Neural progenitor cell (in vitro differentiated cells): Measurements from ENCODE around the gene MMP28. TPM values are rescaled to one million over a fixed set of nuclear protein-coding genes. Genes with fewer than 3 reads are reported as not detected.

Source experiments
- DNase-seq: peaks from one replicate; pipeline ENCODE4 v3.0.0-alpha.2; 2016; ENCODE audit warnings: low spot score
- H2AFZ ChIP-seq: fragments of 200-600 bp; sonication (generic); replicated peaks from 2 replicates; pipeline ENCODE4 v1.6.1; 2016; ENCODE audit warnings: antibody characterized with exemption
- H3F3A ChIP-seq: fragments of 200-600 bp; sonication (generic); 2 replicates; pipeline ENCODE4 v1.6.1; 2016; ENCODE audit warnings: antibody characterized with exemption, low read depth
- H3K27ac ChIP-seq: fragments of 200-600 bp; sonication (generic); 2 replicates; pipeline ENCODE4 v1.5.1; 2016; ENCODE audit warnings: mild to moderate bottlenecking
- H3K27me3 ChIP-seq: fragments of 200-600 bp; sonication (generic); 2 replicates; pipeline ENCODE4 v1.6.1; 2016; ENCODE audit warnings: mild to moderate bottlenecking, moderate library complexity
- H3K36me3 ChIP-seq: fragments of 200-600 bp; sonication (generic); 2 replicates; pipeline ENCODE4 v1.5.1; 2016
- H3K4me1 ChIP-seq: fragments of 200-600 bp; sonication (generic); 2 replicates; pipeline ENCODE4 v1.6.1; 2016; ENCODE audit warnings: mixed run types
- H3K4me2 ChIP-seq: fragments of 200-600 bp; sonication (generic); 2 replicates; pipeline ENCODE4 v1.6.1; 2016
- H3K4me3 ChIP-seq: fragments of 200-600 bp; sonication (generic); 2 replicates; pipeline ENCODE4 v1.5.1; 2016
- H3K79me2 ChIP-seq: fragments of 200-600 bp; sonication (generic); 2 replicates; pipeline ENCODE4 v1.6.1; 2016; ENCODE audit warnings: low read depth
- H3K9ac ChIP-seq: fragments of 200-600 bp; sonication (generic); 2 replicates; pipeline ENCODE4 v1.6.1; 2016
- H3K9me3 ChIP-seq: fragments of 200-600 bp; sonication (generic); 2 replicates; pipeline ENCODE4 v1.5.1; 2016; ENCODE audit warnings: low read depth
- H4K20me1 ChIP-seq: fragments of 200-600 bp; sonication (generic); 2 replicates; pipeline ENCODE4 v1.6.1; 2016; ENCODE audit warnings: low read depth
- H3K27ac Mint-ChIP-seq: 3 replicates; pipeline ENCODE4 v1.8.0; 2021; ENCODE audit warnings: mixed read lengths
- H3K27me3 Mint-ChIP-seq: 2 replicates; pipeline ENCODE4 v1.8.0; 2022; ENCODE audit warnings: low read depth, mild to moderate bottlenecking, inconsistent platforms, moderate library complexity, mixed read lengths; ENCODE audit not compliant: insufficient read depth
- H3K36me3 Mint-ChIP-seq: 3 replicates; pipeline ENCODE4 v1.8.0; 2021; ENCODE audit warnings: mixed read lengths
- H3K4me1 Mint-ChIP-seq: 3 replicates; pipeline ENCODE4 v1.8.0; 2021; ENCODE audit warnings: mixed read lengths
- H3K4me3 Mint-ChIP-seq: 3 replicates; pipeline ENCODE4 v1.8.0; 2021; ENCODE audit warnings: mild to moderate bottlenecking, moderate library complexity, mixed read lengths
- H3K9me3 Mint-ChIP-seq: 3 replicates; pipeline ENCODE4 v1.8.0; 2020; ENCODE audit warnings: mixed read lengths
- CTCF ChIP-seq: fragments of 200-600 bp; sonication (generic); IDR thresholded peaks from 2 replicates; pipeline ENCODE4 v1.5.1; 2017; ENCODE audit warnings: antibody characterized with exemption, mild to moderate bottlenecking
- EZH2 ChIP-seq: fragments of 200-600 bp; sonication (generic); IDR thresholded peaks from 2 replicates; pipeline ENCODE4 v1.6.1; 2017; ENCODE audit warnings: antibody characterized with exemption, mild to moderate bottlenecking, moderate library complexity
- EZH2phosphoT487 ChIP-seq: fragments of 200-600 bp; sonication (generic); IDR thresholded peaks from 2 replicates; pipeline ENCODE4 v1.6.1; 2017; ENCODE audit warnings: antibody characterized with exemption
- total RNA-seq: library from RNA; depleted of rRNA; stranded (reverse); fragments of >200 nt; gene quantifications from 2 replicates; pipeline ENCODE4 v1.2.3, GENCODE V29; 2015; ENCODE audit warnings: low replicate concordance

The MMP28 gene
- total RNA-seq, 1 donor from 2014 or later, result not detected

GRCh38 chr17:35808240-35808961, 13.0 kb upstream of the MMP28 start:
- H3K27ac ChIP-seq, result no peak overlapping the region
- Mint-ChIP-seq H3K27ac (peak overlapping the region; percentile 100), H3K4me3 (peak overlapping the region; percentile 97), H3K36me3 (peaks cover 3% of the 10 kb centered on the region), H3K4me1 (peaks cover 33% of the 10 kb centered on the region), H3K27me3 (peaks cover 9% of the 10 kb centered on the region), H3K9me3 (no peaks in the 10 kb centered on the region)
- H3K4me3 ChIP-seq, result peak overlapping the region; percentile 93
- no peak for DNase-seq
- H4K20me1 ChIP-seq, result peaks cover 37% of the 10 kb centered on the region
- no peaks in the 10 kb centered on the region for H3K27me3 ChIP-seq
- H3K9me3 ChIP-seq, result no peaks in the 10 kb centered on the region
- peaks cover 41% of the 10 kb centered on the region for H3K79me2 ChIP-seq
- peak overlapping the region; percentile 95 for H3K4me2 ChIP-seq
- H2AFZ ChIP-seq, result peak overlapping the region; percentile 89
- H3K36me3 ChIP-seq, result peaks cover 3% of the 10 kb centered on the region
- peaks cover 18% of the 10 kb centered on the region for H3K4me1 ChIP-seq
- H3F3A ChIP-seq, result peaks cover 8% of the 10 kb centered on the region
- no peak overlapping the region for H3K9ac ChIP-seq
- no peak for TF ChIP-seq EZH2phosphoT487
- no peak for TF ChIP-seq CTCF
- no peak for TF ChIP-seq EZH2

- Histone ChIP-seq H3K4me1 (peaks cover 18% of the 10 kb centered on the region), H3F3A (peaks cover 8% of the 10 kb centered on the region), H3K27ac (no peak overlapping the region), H3K9me3 (no peaks in the 10 kb centered on the region), H3K9ac (no peak overlapping the region), H4K20me1 (peaks cover 29% of the 10 kb centered on the region), H2AFZ (no peak overlapping the region), H3K36me3 (peaks cover 3% of the 10 kb centered on the region), H3K27me3 (no peaks in the 10 kb centered on the region), H3K4me2 (no peak overlapping the region), H3K4me3 (no peak overlapping the region), H3K79me2 (peaks cover 33% of the 10 kb centered on the region)
- Mint-ChIP-seq H3K36me3 (no peaks in the 10 kb centered on the region), H3K9me3 (no peaks in the 10 kb centered on the region), H3K27ac (no peak overlapping the region), H3K4me1 (peaks cover 30% of the 10 kb centered on the region), H3K27me3 (peaks cover 6% of the 10 kb centered on the region), H3K4me3 (peak overlapping the region; percentile 50)
- TF ChIP-seq CTCF (no peak), EZH2 (no peak), EZH2phosphoT487 (no peak)
- no peak for DNase-seq
Measured at GRCh38 chr17:35807371-35808144, 12.1 kb upstream of the MMP28 start.

GRCh38 chr17:35804658-35805192, 9.3 kb upstream of the MMP28 start:
- peaks cover 4% of the 10 kb centered on the region for H3K4me1 ChIP-seq
- peaks cover 18% of the 10 kb centered on the region for H3K4me1 Mint-ChIP-seq
- H4K20me1 ChIP-seq, result peaks cover under 1% of the 10 kb centered on the region
- H3K36me3 ChIP-seq, result no peaks in the 10 kb centered on the region
- H3K36me3 Mint-ChIP-seq, result no peaks in the 10 kb centered on the region
- no peak overlapping the region for H3K27ac Mint-ChIP-seq
- H3K27me3 ChIP-seq, result peaks cover 7% of the 10 kb centered on the region
- peak; percentile 76 for TF ChIP-seq CTCF
- no peak for TF ChIP-seq EZH2
- TF ChIP-seq EZH2phosphoT487, result no peak
- no peak overlapping the region for H3K4me3 ChIP-seq
- H3K4me2 ChIP-seq, result no peak overlapping the region
- H3K4me3 Mint-ChIP-seq, result no peak overlapping the region
- H3K9me3 Mint-ChIP-seq, result no peaks in the 10 kb centered on the region
- H3K27ac ChIP-seq, result no peak overlapping the region
- peaks cover 5% of the 10 kb centered on the region for H3K79me2 ChIP-seq
- peak; percentile 86 for DNase-seq
- H2AFZ ChIP-seq, result peak overlapping the region; percentile 41
- H3K27me3 Mint-ChIP-seq, result peaks cover 6% of the 10 kb centered on the region
- no peak overlapping the region for H3K9ac ChIP-seq
- H3F3A ChIP-seq, result peaks cover 8% of the 10 kb centered on the region
- H3K9me3 ChIP-seq, result no peaks in the 10 kb centered on the region
